CD14-positive monocyte (primary cell): ENCODE data around the gene SEC14L2. TPM values are rescaled to one million over a fixed set of nuclear protein-coding genes. Genes with fewer than 3 reads are reported as not detected.

Experiments
- DNase-seq, 3 donors: peaks; one replicate each; pipeline ENCODE4 v3.0.0-alpha.2; 2011 to 2022
- H2AFZ ChIP-seq: 2 replicates; pipeline ENCODE4 v1.6.0; 2012; ENCODE audit warnings: mild to moderate bottlenecking, low read depth, low read length, inconsistent platforms; ENCODE audit not compliant: insufficient read depth, poor library complexity, severe bottlenecking
- H3K27ac ChIP-seq, 2 donors: 1 replicate in 1 of 2; 2 replicates in 1 of 2; pipeline ENCODE4 v1.5.1; 2012 to 2013; ENCODE audit warnings: low read length in 2 of 2, control low read depth in 1 of 2, inconsistent platforms in 1 of 2, low read depth in 1 of 2, mild to moderate bottlenecking in 1 of 2
- H3K27me3 ChIP-seq, 2 donors: one replicate each; pipeline versions ENCODE4 v1.6.0 to v1.6.1; 2011 to 2013; ENCODE audit warnings: low read length in 2 of 2; ENCODE audit not compliant: control insufficient read depth in 2 of 2, insufficient read depth in 2 of 2
- H3K36me3 ChIP-seq, 2 donors: replicated peaks in 1 of 2; 1 replicate in 1 of 2; 2 replicates in 1 of 2; pipeline versions ENCODE4 v1.5.1 to v1.6.1; 2012 to 2013; ENCODE audit warnings: low read length in 2 of 2, control low read depth in 1 of 2, inconsistent platforms in 1 of 2, mild to moderate bottlenecking in 1 of 2; ENCODE audit not compliant: insufficient read depth in 2 of 2, control insufficient read depth in 1 of 2
- H3K4me1 ChIP-seq, 2 donors: 1 replicate in 1 of 2; 2 replicates in 1 of 2; pipeline versions ENCODE4 v1.5.1 to v1.6.1; 2012 to 2013; ENCODE audit warnings: low read length in 2 of 2, control low read depth in 1 of 2, inconsistent platforms in 1 of 2, mild to moderate bottlenecking in 1 of 2, moderate library complexity in 1 of 2; ENCODE audit not compliant: insufficient read depth in 2 of 2, control insufficient read depth in 1 of 2
- H3K4me2 ChIP-seq: replicated peaks from 2 replicates; pipeline ENCODE3; 2012; ENCODE audit warnings: low read length, moderate library complexity, mild to moderate bottlenecking; ENCODE audit not compliant: poor library complexity, severe bottlenecking; ENCODE audit errors: extremely low read depth
- H3K4me3 ChIP-seq, 3 experiments: fragments of 200-600 bp in 1 of 3; sonication (generic) in 1 of 3; replicated peaks in 1 of 3; 1 replicate in 2 of 3; 2 replicates in 1 of 3; pipeline ENCODE4 v1.5.1; 2011 to 2013; ENCODE audit warnings: low read length in 3 of 3, mild to moderate bottlenecking in 3 of 3, control low read depth in 2 of 3, low read depth in 2 of 3, inconsistent platforms in 1 of 3, moderate library complexity in 1 of 3
- H3K79me2 ChIP-seq: 2 replicates; pipeline ENCODE4 v1.6.0; 2012; ENCODE audit warnings: mild to moderate bottlenecking, control low read depth, inconsistent platforms, low read length, moderate library complexity; ENCODE audit not compliant: insufficient read depth
- H3K9ac ChIP-seq: 2 replicates; pipeline ENCODE4 v1.6.0; 2017; ENCODE audit warnings: low read length, mild to moderate bottlenecking; ENCODE audit not compliant: insufficient read depth, poor library complexity, severe bottlenecking
- H3K9me3 ChIP-seq, 2 donors: replicated peaks in 1 of 2; 1 replicate in 1 of 2; 2 replicates in 1 of 2; pipeline versions ENCODE4 v1.5.1 to v1.6.1; 2012 to 2013; ENCODE audit warnings: low read length in 2 of 2, control low read depth in 1 of 2; ENCODE audit not compliant: control insufficient read depth in 1 of 2, insufficient read depth in 1 of 2
- H4K20me1 ChIP-seq: 2 replicates; pipeline ENCODE4 v1.6.0; 2012; ENCODE audit warnings: mild to moderate bottlenecking, low read length, control low read depth, moderate library complexity; ENCODE audit not compliant: insufficient read depth
- H3K27ac Mint-ChIP-seq, 7 donors: one replicate each; pipeline ENCODE4 v1.8.0; 2020; ENCODE audit warnings: mild to moderate bottlenecking in 7 of 7, mixed read lengths in 7 of 7, moderate library complexity in 6 of 7, inconsistent platforms in 2 of 7
- H3K27me3 Mint-ChIP-seq, 3 donors: one replicate each; pipeline ENCODE4 v1.8.0; 2021 to 2022; ENCODE audit warnings: low read depth in 3 of 3, mild to moderate bottlenecking in 3 of 3, mixed read lengths in 3 of 3, moderate library complexity in 3 of 3, inconsistent platforms in 1 of 3
- H3K36me3 Mint-ChIP-seq, 2 donors: one replicate each; pipeline ENCODE4 v1.8.0; 2020; ENCODE audit warnings: mixed read lengths in 2 of 2, inconsistent platforms in 1 of 2, mild to moderate bottlenecking in 1 of 2
- H3K4me1 Mint-ChIP-seq: one replicate; pipeline ENCODE4 v1.8.0; 2020; ENCODE audit warnings: mild to moderate bottlenecking, mixed read lengths
- H3K4me3 Mint-ChIP-seq, 2 donors: one replicate each; pipeline ENCODE4 v1.8.0; 2020; ENCODE audit warnings: mild to moderate bottlenecking in 2 of 2, mixed read lengths in 2 of 2, moderate library complexity in 1 of 2
- H3K9me3 Mint-ChIP-seq, 7 donors: one replicate each; pipeline ENCODE4 v1.8.0; 2020 to 2022; ENCODE audit warnings: mixed read lengths in 7 of 7, mild to moderate bottlenecking in 6 of 7, moderate library complexity in 6 of 7, inconsistent platforms in 2 of 7
- WGBS: methylation state at CpG from one replicate; pipeline ENCODE4 v1.1.5; 2013; ENCODE audit warnings: missing lambda C conversion rate; ENCODE audit not compliant: insufficient coverage; 5-methylcytosine and 5-hydroxymethylcytosine counted together
- intact Hi-C, 2 donors: fragments of 100-400 bp; cut with micrococcal nuclease; formaldehyde crosslinking; loops; one replicate each; pipeline versions ENCODE4 v1.15.0 to v1.15.1; 2023
- polyA plus RNA-seq, 3 donors: library from polyadenylated mRNA; depleted of rRNA in 1 of 3; unstranded in 2 of 3; stranded (reverse) in 1 of 3; fragments of 300-500 nt in 2 of 3; fragments of >200 nt in 1 of 3; fragmentation: Illumina TruSeq in 2 of 3; gene quantifications; 1 replicate in 2 of 3; 2 replicates in 1 of 3; pipeline ENCODE4 v1.2.3, GENCODE V29; 2012 to 2021
- TF ChIP-seq, protein P1 (sequence below): fragments of 200-600 bp; IDR thresholded peaks from one replicate; pipeline ENCODE4 v1.8.0; 2022; ENCODE audit warnings: antibody characterized with exemption, mild to moderate bottlenecking

The SEC14L2 gene
- polyA plus RNA-seq, 3 donors: 0.03 TPM; not detected in 1

DNA sequence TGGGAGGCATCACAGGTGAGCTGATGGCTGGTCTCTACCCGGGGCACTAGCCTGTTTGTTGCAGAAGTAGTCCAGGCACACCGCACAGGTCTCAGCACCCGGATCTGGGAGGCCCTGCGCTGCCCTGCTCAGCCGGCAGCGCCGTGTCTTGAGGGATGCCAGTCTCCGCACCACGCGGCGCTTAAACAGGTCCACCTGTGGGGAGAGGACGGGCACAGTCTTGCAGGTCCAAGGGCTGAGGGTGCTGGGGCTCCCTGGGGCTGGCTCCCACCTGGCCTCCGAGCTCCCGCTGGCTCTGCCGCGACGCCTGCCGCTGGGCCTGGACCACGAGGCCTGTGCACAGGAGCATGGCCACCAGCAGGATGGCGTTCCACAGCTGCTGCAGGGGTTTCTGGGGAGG, 16.8 kb upstream of the SEC14L2 start:
- Mint-ChIP-seq H3K9me3 (no peaks in the 10 kb centered on the region), H3K4me3 (no peak overlapping the region), H3K27ac (no peak overlapping the region), H3K36me3 (peaks cover 19 to 41% of the 10 kb centered on the region in 2 donors), H3K4me1 (peaks cover 2% of the 10 kb centered on the region), H3K27me3 (peaks cover 0 to 1% (median 0%) of the 10 kb centered on the region in 3 donors)
- no peaks in the 10 kb centered on the region for H3K4me1 ChIP-seq
- peaks cover 4 to 17% of the 10 kb centered on the region in 2 donors for H3K36me3 ChIP-seq
- no peak overlapping the region for H3K4me2 ChIP-seq
- H3K79me2 ChIP-seq: no peaks in the 10 kb centered on the region
- 99% methylated on average over 18 of the region's 20 CpGs for WGBS
- H4K20me1 ChIP-seq: no peaks in the 10 kb centered on the region
- no peaks in the 10 kb centered on the region for H3K9me3 ChIP-seq
- no peak overlapping the region for H3K9ac ChIP-seq
- no peak overlapping the region for H3K4me3 ChIP-seq
- H2AFZ ChIP-seq: no peak overlapping the region
- H3K27ac ChIP-seq: no peak overlapping the region
- TF ChIP-seq, protein P1, sequence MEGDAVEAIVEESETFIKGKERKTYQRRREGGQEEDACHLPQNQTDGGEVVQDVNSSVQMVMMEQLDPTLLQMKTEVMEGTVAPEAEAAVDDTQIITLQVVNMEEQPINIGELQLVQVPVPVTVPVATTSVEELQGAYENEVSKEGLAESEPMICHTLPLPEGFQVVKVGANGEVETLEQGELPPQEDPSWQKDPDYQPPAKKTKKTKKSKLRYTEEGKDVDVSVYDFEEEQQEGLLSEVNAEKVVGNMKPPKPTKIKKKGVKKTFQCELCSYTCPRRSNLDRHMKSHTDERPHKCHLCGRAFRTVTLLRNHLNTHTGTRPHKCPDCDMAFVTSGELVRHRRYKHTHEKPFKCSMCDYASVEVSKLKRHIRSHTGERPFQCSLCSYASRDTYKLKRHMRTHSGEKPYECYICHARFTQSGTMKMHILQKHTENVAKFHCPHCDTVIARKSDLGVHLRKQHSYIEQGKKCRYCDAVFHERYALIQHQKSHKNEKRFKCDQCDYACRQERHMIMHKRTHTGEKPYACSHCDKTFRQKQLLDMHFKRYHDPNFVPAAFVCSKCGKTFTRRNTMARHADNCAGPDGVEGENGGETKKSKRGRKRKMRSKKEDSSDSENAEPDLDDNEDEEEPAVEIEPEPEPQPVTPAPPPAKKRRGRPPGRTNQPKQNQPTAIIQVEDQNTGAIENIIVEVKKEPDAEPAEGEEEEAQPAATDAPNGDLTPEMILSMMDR: no peak
- H3K27me3 ChIP-seq: no peaks in the 10 kb centered on the region
- intact Hi-C loops: no loop called here
- no peak for DNase-seq

DNA sequence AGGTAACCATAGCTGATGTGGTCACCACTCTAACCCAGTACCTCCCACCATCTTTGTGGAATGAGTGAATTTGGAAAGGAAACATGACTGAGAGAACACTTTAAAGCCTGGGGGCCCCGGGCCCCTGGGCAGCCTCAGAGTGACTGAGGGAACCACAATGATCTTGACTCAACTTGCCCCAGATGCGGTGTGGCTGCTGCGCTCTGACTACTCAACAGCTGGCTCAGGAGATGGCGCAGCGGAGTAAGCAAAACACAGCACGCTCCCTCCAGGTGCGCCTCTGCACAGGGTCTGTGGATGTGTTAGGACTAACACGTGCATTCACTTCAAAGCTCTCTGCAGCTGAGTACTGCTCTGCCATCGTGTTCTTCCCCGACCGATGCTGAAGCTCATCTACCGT, 15.6 kb upstream of the SEC14L2 start:
- H3K79me2 ChIP-seq: no peaks in the 10 kb centered on the region
- no peaks in the 10 kb centered on the region for H3K9me3 ChIP-seq
- no peaks in the 10 kb centered on the region for H3K27me3 ChIP-seq
- DNase-seq: no peak
- H3K4me1 ChIP-seq: peaks cover under 1 to 4% of the 10 kb centered on the region in 2 donors
- peaks cover 6% of the 10 kb centered on the region for H3K4me1 Mint-ChIP-seq
- no peak overlapping the region for H3K27ac Mint-ChIP-seq
- H3K27me3 Mint-ChIP-seq: peaks cover 0 to 3% (median 0%) of the 10 kb centered on the region in 3 donors
- 90% methylated on average over 8 of the region's 12 CpGs for WGBS
- no peak overlapping the region for H2AFZ ChIP-seq
- no peaks in the 10 kb centered on the region for H4K20me1 ChIP-seq
- H3K36me3 ChIP-seq: peaks cover 4 to 17% of the 10 kb centered on the region in 2 donors
- H3K4me3 Mint-ChIP-seq: no peak overlapping the region
- intact Hi-C loops: no loop called here
- H3K9me3 Mint-ChIP-seq: no peaks in the 10 kb centered on the region
- no peak overlapping the region for H3K4me3 ChIP-seq
- TF ChIP-seq, protein P1: no peak
- H3K4me2 ChIP-seq: no peak overlapping the region
- no peak overlapping the region for H3K27ac ChIP-seq
- no peak overlapping the region for H3K9ac ChIP-seq
- H3K36me3 Mint-ChIP-seq: peaks cover 18 to 39% of the 10 kb centered on the region in 2 donors
